ENCODE measurements around the gene PNLIPRP3. TPM values are rescaled to one million over a fixed set of nuclear protein-coding genes. Genes with fewer than 3 reads are reported as not detected.

Gene PNLIPRP3
- total RNA-seq, 1 donor from 2014 or later, result not detected

Other genes starting within 250 kb of the PNLIPRP3 start
- gene GFRA1, start 154.6 kb upstream of the PNLIPRP3 start, total RNA-seq, result 12.7 and 24.2 TPM in 2 replicates
- gene CCDC172, start 103.4 kb upstream of the PNLIPRP3 start, total RNA-seq, result not detected in 2 replicates
- gene PNLIP, start 118.1 kb downstream of the PNLIPRP3 start, total RNA-seq, result not detected in 2 replicates
- gene PNLIPRP1, start 163.1 kb downstream of the PNLIPRP3 start, total RNA-seq, result not detected in 2 replicates
- gene PNLIPRP2, start 193.1 kb downstream of the PNLIPRP3 start, total RNA-seq, result not detected in 2 replicates

All from astrocyte (in vitro differentiated cells and primary cell).